ENCODE measurements around the gene DDX52.

- TF ChIP-seq CTCF (IDR thresholded peaks at IDR 0.05) (no peak), POLR2A (IDR thresholded peaks at IDR 0.05) (no peak)
These were observed 46.1 kb upstream of the DDX52 start for GRCh38 chr17:37689317-37689716.

Data from heart left ventricle (tissue), 13 donors.